Measurements from ENCODE around the gene MISP3.

DNA sequence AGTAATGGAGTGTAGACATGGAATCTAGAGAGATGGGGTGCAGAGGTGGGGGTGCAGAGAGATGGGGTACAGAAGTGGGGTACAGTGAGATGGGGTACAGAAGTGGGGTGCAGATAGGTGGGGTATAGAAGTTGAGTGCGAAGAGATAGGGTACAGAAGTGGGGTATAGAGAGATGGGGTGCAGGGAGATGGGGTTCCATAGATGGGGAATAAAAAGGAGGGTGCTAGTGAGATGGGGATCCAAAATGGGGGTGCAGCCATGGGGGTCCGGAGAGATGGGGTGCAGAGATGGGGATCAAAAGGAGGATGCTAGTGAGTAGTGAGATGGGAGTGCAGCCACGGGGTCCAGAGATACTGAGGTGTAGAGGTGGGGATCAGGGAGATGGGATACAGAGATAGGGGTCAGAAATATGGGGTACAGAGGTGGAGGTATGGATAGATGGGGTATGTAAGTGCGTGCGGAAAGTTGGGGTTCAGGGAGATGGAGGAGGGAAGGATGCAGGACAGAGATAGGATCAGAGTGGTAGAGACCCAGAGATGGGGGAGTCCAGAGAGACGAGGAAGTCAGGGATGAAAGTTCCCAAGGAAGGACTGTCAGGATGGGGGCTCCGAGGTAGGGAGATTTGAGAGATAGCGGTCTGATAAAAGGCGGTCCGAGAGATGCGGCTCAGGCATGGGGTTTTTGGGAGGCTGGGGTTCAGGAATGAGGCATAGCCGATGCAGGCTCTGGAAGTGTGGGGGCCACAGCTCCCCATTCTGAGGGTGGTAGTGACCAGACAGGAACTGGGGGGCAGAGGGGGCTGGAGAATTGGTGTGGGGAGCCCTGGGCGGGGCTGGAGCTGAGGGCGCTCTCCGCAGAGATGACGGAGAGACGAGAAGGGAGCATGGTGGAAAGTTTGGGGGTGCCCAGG lies 14.1 kb upstream of the MISP3 start:
- TF ChIP-seq, protein P1, sequence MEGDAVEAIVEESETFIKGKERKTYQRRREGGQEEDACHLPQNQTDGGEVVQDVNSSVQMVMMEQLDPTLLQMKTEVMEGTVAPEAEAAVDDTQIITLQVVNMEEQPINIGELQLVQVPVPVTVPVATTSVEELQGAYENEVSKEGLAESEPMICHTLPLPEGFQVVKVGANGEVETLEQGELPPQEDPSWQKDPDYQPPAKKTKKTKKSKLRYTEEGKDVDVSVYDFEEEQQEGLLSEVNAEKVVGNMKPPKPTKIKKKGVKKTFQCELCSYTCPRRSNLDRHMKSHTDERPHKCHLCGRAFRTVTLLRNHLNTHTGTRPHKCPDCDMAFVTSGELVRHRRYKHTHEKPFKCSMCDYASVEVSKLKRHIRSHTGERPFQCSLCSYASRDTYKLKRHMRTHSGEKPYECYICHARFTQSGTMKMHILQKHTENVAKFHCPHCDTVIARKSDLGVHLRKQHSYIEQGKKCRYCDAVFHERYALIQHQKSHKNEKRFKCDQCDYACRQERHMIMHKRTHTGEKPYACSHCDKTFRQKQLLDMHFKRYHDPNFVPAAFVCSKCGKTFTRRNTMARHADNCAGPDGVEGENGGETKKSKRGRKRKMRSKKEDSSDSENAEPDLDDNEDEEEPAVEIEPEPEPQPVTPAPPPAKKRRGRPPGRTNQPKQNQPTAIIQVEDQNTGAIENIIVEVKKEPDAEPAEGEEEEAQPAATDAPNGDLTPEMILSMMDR (IDR thresholded peaks at IDR 0.05) = no peak
- no peak for TF ChIP-seq NFE2L2 (conservative IDR thresholded peaks at IDR 0.05; ENCODE audit: low read length)
